Liver (tissue), 9 donors: ENCODE data around the gene PAQR7. TPM values are rescaled to one million over a fixed set of nuclear protein-coding genes. Genes with fewer than 3 reads are reported as not detected.

Experiments
- DNase-seq: peaks from one replicate; pipeline ENCODE4 v3.0.0-alpha.2; 2017; ENCODE audit warnings: low spot score
- H3K27ac ChIP-seq, 2 donors: one replicate each; pipeline ENCODE4 v1.7.0; 2013; ENCODE audit warnings: inconsistent platforms in 2 of 2, low read length in 2 of 2, control low read depth in 1 of 2, low read depth in 1 of 2, mild to moderate bottlenecking in 1 of 2
- H3K27me3 ChIP-seq, 4 donors: one replicate each; pipeline versions ENCODE4 v1.6.1 to v1.7.0; 2013; ENCODE audit warnings: low read length in 3 of 4, inconsistent platforms in 1 of 4, mild to moderate bottlenecking in 1 of 4, moderate library complexity in 1 of 4; ENCODE audit not compliant: control insufficient read depth in 4 of 4, insufficient read depth in 4 of 4
- H3K36me3 ChIP-seq, 4 donors: one replicate each; pipeline versions ENCODE4 v1.6.1 to v1.7.0; 2013; ENCODE audit warnings: low read length in 3 of 4, mild to moderate bottlenecking in 3 of 4, low read depth in 1 of 4, moderate library complexity in 1 of 4; ENCODE audit not compliant: control insufficient read depth in 4 of 4, insufficient read depth in 3 of 4
- H3K4me1 ChIP-seq, 4 donors: one replicate each; pipeline versions ENCODE4 v1.6.1 to v1.7.0; 2013; ENCODE audit warnings: low read length in 3 of 4, mild to moderate bottlenecking in 3 of 4, moderate library complexity in 1 of 4; ENCODE audit not compliant: control insufficient read depth in 4 of 4, insufficient read depth in 4 of 4
- H3K4me3 ChIP-seq, 3 donors: one replicate each; pipeline versions ENCODE4 v1.6.1 to v1.7.0; 2013; ENCODE audit warnings: low read length in 3 of 3, control low read depth in 1 of 3, low read depth in 1 of 3, mild to moderate bottlenecking in 1 of 3
- H3K9ac ChIP-seq, 2 donors: one replicate each; pipeline ENCODE4 v1.7.0; 2013; ENCODE audit warnings: low read length in 2 of 2, mild to moderate bottlenecking in 2 of 2, moderate library complexity in 2 of 2, control low read depth in 1 of 2, low read depth in 1 of 2
- H3K9me3 ChIP-seq, 4 donors: one replicate each; pipeline versions ENCODE4 v1.6.1 to v1.7.0; 2013; ENCODE audit warnings: low read length in 3 of 4; ENCODE audit not compliant: control insufficient read depth in 4 of 4
- EGR1 ChIP-seq, 2 donors: IDR thresholded peaks; 2 replicates each; pipeline ENCODE4 v1.6.1; 2016 to 2018; ENCODE audit warnings: antibody characterized with exemption in 2 of 2, low read depth in 2 of 2
- FOXA1 ChIP-seq: IDR thresholded peaks from 2 replicates; pipeline ENCODE4 v1.6.1; 2016; ENCODE audit warnings: antibody characterized with exemption
- GABPA ChIP-seq, 2 donors: IDR thresholded peaks in 1 of 2; conservative IDR thresholded peaks in 1 of 2; 2 replicates each; pipeline ENCODE4 v1.6.1; 2016; ENCODE audit warnings: antibody characterized with exemption in 2 of 2, mild to moderate bottlenecking in 1 of 2, moderate library complexity in 1 of 2
- HNF4A ChIP-seq, 2 donors: conservative IDR thresholded peaks; 2 replicates each; pipeline ENCODE4 v1.6.1; 2016; ENCODE audit warnings: antibody characterized with exemption in 2 of 2, mild to moderate bottlenecking in 2 of 2
- HNF4G ChIP-seq: IDR thresholded peaks from 2 replicates; pipeline ENCODE4 v1.6.1; 2016; ENCODE audit warnings: antibody characterized with exemption
- JUND ChIP-seq, 2 donors: IDR thresholded peaks; 2 replicates each; pipeline ENCODE4 v1.6.1; 2016; ENCODE audit warnings: antibody characterized with exemption in 2 of 2
- NR2F2 ChIP-seq: IDR thresholded peaks from 2 replicates; pipeline ENCODE4 v1.6.1; 2016; ENCODE audit warnings: antibody characterized with exemption
- RAD21 ChIP-seq, 2 donors: IDR thresholded peaks; 2 replicates each; pipeline ENCODE4 v1.6.1; 2016; ENCODE audit warnings: antibody characterized with exemption in 2 of 2, mild to moderate bottlenecking in 2 of 2
- RXRA ChIP-seq, 2 donors: IDR thresholded peaks; 2 replicates each; pipeline ENCODE4 v1.6.1; 2017 to 2018; ENCODE audit warnings: antibody characterized with exemption in 2 of 2, mild to moderate bottlenecking in 1 of 2
- SP1 ChIP-seq: IDR thresholded peaks from 2 replicates; pipeline ENCODE4 v1.6.1; 2018; ENCODE audit warnings: antibody characterized with exemption, mild to moderate bottlenecking
- YY1 ChIP-seq: IDR thresholded peaks from 2 replicates; pipeline ENCODE4 v1.6.1; 2016; ENCODE audit warnings: antibody characterized with exemption, mild to moderate bottlenecking
- WGBS: extraction: QIAGEN DNeasy Blood & Tissue Kit; methylation state at CpG from one replicate; pipeline ENCODE4 v1.1.7; 2013; 5-methylcytosine and 5-hydroxymethylcytosine counted together
- polyA plus RNA-seq, 2 donors: library from polyadenylated mRNA; stranded (reverse) in 1 of 2; unstranded in 1 of 2; fragments of 200-250 nt in 1 of 2; fragments of >200 nt in 1 of 2; fragmentation: Nextera tagmentation in 1 of 2; extraction: Ambion mirVana in 1 of 2; gene quantifications; one replicate each; pipeline versions ENCODE4 v1.2.1 to v1.2.3, GENCODE V29; 2013 to 2015
- total RNA-seq, 2 donors: library from RNA; depleted of rRNA; stranded (reverse); fragments of >200 nt; gene quantifications; one replicate each; pipeline ENCODE4 v1.2.3, GENCODE V29; 2014
- TF ChIP-seq, protein P1 (sequence below): IDR thresholded peaks from 2 replicates; pipeline ENCODE4 v1.6.1; 2016; ENCODE audit warnings: antibody characterized with exemption, mild to moderate bottlenecking
- TF ChIP-seq, protein P2 (sequence below): fragments of 150-350 bp; IDR thresholded peaks from 2 replicates; pipeline ENCODE4 v1.5.1; 2017; ENCODE audit warnings: improper control_type of control experiment, low read depth, low read length; ENCODE audit not compliant: missing input control
- TF ChIP-seq, protein P3 (sequence below): IDR thresholded peaks from 2 replicates; pipeline ENCODE4 v1.6.1; 2016; ENCODE audit warnings: antibody characterized with exemption
- TF ChIP-seq, protein P4 (sequence below): IDR thresholded peaks from 2 replicates; pipeline ENCODE4 v1.6.1; 2016; ENCODE audit warnings: antibody characterized with exemption
- TF ChIP-seq, protein P5 (sequence below): IDR thresholded peaks from 2 replicates; pipeline ENCODE4 v1.6.1; 2016; ENCODE audit warnings: antibody characterized with exemption
- donor health status: healthy.
- donor health status: healthy.
- donor health status: healthy.
- donor health status: healthy.
- donor health status: healthy.

PAQR7 gene
- total and polyA plus RNA-seq, 4 donors, result 1.5 to 9.0 (median 1.8) TPM

DNA sequence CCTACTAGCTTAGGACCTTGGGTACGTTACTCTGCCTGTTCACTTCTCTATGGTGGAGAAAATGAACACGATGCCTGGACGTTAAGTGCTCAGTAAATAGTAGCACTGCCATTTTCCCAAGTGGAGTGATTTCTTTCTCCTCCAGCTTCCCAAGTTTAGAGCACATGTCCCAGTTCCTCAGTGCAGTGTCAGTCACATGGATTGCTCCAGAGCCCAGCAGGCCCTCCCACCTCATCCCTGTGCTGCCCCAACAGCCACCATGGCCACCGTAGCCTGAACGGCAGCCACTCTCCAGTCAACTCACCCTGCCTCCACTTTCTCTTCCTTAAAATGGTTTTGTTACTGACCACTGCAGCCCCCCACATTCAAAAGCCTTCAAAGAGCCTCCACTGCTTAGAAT is 22.2 kb upstream of the PAQR7 start:
- no peaks in the 10 kb centered on the region for H3K9me3 ChIP-seq
- peaks cover 0 to 10% (median 6%) of the 10 kb centered on the region in 4 donors for H3K4me1 ChIP-seq
- H3K36me3 ChIP-seq, result no peaks in the 10 kb centered on the region
- no peak for TF ChIP-seq FOXA1
- no peak for TF ChIP-seq JUND (IDR thresholded peaks at IDR 0.05)
- no peak overlapping the region for H3K9ac ChIP-seq
- H3K4me3 ChIP-seq, result no peak overlapping the region
- H3K27me3 ChIP-seq, result no peaks in the 10 kb centered on the region
- WGBS, result 95% methylated on average over 5 of the region's 5 CpGs
- H3K27ac ChIP-seq, result no peak overlapping the region
- no peak for DNase-seq

DNA sequence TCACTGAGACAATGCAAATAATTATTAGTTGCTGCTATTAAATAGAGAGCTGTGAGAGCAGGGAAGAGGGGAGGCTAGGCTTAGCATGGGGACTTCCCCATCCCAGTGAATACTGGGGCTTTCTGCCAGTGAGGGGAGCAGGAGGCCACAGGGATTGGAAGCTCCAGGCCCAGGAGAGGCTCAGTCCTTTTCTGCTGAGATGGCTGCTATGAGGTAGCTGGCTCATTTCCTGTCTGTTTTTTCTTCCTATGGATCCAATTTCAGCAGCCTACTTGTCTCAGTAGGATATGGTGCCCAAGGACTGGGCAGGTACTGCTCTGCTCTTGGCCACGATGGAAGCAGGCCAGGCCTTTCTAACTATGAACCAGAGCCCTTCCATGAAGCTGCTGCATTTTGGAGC is 20.8 kb upstream of the PAQR7 start:
- Histone ChIP-seq H3K27ac (no peak overlapping the region), H3K9ac (no peak overlapping the region), H3K9me3 (no peaks in the 10 kb centered on the region), H3K27me3 (no peaks in the 10 kb centered on the region), H3K4me3 (no peak overlapping the region), H3K4me1 (peaks cover 0 to 10% (median 6%) of the 10 kb centered on the region in 4 donors), H3K36me3 (no peaks in the 10 kb centered on the region)
- 89% methylated on average over 1 of the region's 1 CpG for WGBS
- TF ChIP-seq NR2F2, result no peak
- TF ChIP-seq SP1, result no peak
- no peak for TF ChIP-seq EGR1 (IDR thresholded peaks at IDR 0.05; ENCODE audit: low read depth in 2 of 2)
- DNase-seq, result no peak

DNA sequence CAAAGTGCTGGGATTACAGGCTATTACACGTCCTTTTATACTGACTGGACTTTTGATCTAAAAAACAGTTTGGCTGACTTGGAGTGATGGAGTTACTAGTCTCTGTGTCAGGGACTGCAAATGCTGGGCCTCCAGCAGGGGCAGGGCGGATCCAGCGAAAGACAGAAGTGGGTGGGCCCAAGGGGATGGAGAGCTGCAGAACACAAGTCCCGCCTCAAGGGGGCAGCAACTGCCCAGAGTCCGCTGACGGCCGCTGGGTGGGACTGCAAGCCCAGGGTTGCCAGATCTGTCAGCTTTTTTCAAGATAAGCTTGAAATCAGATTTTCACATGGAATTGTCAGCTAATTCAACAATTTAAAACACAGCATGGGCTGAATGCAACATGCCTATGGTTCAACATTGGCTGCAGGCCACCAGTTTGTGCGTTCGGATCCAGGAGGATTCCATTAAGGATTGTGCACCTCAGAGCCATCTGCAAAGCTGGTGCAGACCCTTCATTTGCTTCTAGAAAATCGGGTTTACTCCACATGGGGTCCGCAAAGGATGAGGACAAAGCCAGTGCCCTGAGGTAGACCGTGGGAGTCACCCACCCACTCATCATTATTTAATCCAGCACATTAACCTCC is 20.0 kb upstream of the PAQR7 start:
- Histone ChIP-seq H3K9ac (no peak overlapping the region), H3K36me3 (no peaks in the 10 kb centered on the region), H3K9me3 (no peaks in the 10 kb centered on the region), H3K27ac (no peak overlapping the region), H3K4me3 (no peak overlapping the region), H3K4me1 (peaks cover 4 to 14% (median 10%) of the 10 kb centered on the region in 4 donors), H3K27me3 (no peaks in the 10 kb centered on the region)
- 17% methylated on average over 12 of the region's 12 CpGs for WGBS
- TF ChIP-seq, protein P1, sequence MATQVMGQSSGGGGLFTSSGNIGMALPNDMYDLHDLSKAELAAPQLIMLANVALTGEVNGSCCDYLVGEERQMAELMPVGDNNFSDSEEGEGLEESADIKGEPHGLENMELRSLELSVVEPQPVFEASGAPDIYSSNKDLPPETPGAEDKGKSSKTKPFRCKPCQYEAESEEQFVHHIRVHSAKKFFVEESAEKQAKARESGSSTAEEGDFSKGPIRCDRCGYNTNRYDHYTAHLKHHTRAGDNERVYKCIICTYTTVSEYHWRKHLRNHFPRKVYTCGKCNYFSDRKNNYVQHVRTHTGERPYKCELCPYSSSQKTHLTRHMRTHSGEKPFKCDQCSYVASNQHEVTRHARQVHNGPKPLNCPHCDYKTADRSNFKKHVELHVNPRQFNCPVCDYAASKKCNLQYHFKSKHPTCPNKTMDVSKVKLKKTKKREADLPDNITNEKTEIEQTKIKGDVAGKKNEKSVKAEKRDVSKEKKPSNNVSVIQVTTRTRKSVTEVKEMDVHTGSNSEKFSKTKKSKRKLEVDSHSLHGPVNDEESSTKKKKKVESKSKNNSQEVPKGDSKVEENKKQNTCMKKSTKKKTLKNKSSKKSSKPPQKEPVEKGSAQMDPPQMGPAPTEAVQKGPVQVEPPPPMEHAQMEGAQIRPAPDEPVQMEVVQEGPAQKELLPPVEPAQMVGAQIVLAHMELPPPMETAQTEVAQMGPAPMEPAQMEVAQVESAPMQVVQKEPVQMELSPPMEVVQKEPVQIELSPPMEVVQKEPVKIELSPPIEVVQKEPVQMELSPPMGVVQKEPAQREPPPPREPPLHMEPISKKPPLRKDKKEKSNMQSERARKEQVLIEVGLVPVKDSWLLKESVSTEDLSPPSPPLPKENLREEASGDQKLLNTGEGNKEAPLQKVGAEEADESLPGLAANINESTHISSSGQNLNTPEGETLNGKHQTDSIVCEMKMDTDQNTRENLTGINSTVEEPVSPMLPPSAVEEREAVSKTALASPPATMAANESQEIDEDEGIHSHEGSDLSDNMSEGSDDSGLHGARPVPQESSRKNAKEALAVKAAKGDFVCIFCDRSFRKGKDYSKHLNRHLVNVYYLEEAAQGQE, result no peak
- no peak for TF ChIP-seq EGR1 (IDR thresholded peaks at IDR 0.05; ENCODE audit: low read depth in 2 of 2)
- peak in 1 of 2 donors; percentile 26 for TF ChIP-seq HNF4A (conservative IDR thresholded peaks at IDR 0.05)
- TF ChIP-seq YY1, result no peak
- TF ChIP-seq FOXA1, result no peak
- TF ChIP-seq, protein P2, sequence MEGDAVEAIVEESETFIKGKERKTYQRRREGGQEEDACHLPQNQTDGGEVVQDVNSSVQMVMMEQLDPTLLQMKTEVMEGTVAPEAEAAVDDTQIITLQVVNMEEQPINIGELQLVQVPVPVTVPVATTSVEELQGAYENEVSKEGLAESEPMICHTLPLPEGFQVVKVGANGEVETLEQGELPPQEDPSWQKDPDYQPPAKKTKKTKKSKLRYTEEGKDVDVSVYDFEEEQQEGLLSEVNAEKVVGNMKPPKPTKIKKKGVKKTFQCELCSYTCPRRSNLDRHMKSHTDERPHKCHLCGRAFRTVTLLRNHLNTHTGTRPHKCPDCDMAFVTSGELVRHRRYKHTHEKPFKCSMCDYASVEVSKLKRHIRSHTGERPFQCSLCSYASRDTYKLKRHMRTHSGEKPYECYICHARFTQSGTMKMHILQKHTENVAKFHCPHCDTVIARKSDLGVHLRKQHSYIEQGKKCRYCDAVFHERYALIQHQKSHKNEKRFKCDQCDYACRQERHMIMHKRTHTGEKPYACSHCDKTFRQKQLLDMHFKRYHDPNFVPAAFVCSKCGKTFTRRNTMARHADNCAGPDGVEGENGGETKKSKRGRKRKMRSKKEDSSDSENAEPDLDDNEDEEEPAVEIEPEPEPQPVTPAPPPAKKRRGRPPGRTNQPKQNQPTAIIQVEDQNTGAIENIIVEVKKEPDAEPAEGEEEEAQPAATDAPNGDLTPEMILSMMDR, result peak; percentile 99
- TF ChIP-seq, protein P3, sequence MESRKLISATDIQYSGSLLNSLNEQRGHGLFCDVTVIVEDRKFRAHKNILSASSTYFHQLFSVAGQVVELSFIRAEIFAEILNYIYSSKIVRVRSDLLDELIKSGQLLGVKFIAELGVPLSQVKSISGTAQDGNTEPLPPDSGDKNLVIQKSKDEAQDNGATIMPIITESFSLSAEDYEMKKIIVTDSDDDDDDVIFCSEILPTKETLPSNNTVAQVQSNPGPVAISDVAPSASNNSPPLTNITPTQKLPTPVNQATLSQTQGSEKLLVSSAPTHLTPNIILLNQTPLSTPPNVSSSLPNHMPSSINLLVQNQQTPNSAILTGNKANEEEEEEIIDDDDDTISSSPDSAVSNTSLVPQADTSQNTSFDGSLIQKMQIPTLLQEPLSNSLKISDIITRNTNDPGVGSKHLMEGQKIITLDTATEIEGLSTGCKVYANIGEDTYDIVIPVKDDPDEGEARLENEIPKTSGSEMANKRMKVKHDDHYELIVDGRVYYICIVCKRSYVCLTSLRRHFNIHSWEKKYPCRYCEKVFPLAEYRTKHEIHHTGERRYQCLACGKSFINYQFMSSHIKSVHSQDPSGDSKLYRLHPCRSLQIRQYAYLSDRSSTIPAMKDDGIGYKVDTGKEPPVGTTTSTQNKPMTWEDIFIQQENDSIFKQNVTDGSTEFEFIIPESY, result no peak
- peak; percentile 39 for TF ChIP-seq SP1
- TF ChIP-seq, protein P4, sequence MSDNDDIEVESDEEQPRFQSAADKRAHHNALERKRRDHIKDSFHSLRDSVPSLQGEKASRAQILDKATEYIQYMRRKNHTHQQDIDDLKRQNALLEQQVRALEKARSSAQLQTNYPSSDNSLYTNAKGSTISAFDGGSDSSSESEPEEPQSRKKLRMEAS, result no peak
- TF ChIP-seq, protein P5, sequence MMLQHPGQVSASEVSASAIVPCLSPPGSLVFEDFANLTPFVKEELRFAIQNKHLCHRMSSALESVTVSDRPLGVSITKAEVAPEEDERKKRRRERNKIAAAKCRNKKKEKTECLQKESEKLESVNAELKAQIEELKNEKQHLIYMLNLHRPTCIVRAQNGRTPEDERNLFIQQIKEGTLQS, result no peak
- TF ChIP-seq HNF4G, result no peak
- TF ChIP-seq GABPA (IDR thresholded peaks at IDR 0.05 in 1 of 2, conservative IDR thresholded peaks at IDR 0.05 in 1 of 2), result no peak
- peak; percentile 98 for TF ChIP-seq RAD21 (IDR thresholded peaks at IDR 0.05)
- TF ChIP-seq RXRA (IDR thresholded peaks at IDR 0.05), result peak in 1 of 2 donors; percentile 34
- peak; percentile 90 for DNase-seq
